Stomach (tissue), 4 donors: Measurements from ENCODE around the gene EGFL8.

ENCODE experiments used
- EP300 ChIP-seq: sonication (generic); formaldehyde crosslinking; IDR thresholded peaks from one replicate; pipeline ENCODE4 v1.6.1; 2017; ENCODE audit warnings: antibody characterized with exemption
- POLR2A ChIP-seq, 4 donors: fragments of 450-650 bp; IDR thresholded peaks; one replicate each; pipeline ENCODE4 v1.6.1; 2016; ENCODE audit warnings: antibody characterized with exemption in 4 of 4, control low read depth in 2 of 4, mild to moderate bottlenecking in 1 of 4, moderate library complexity in 1 of 4
- POLR2AphosphoS5 ChIP-seq, 3 donors: sonication (generic); formaldehyde crosslinking; IDR thresholded peaks; one replicate each; pipeline ENCODE4 v1.6.1; 2016; ENCODE audit warnings: antibody characterized with exemption in 3 of 3
- TF ChIP-seq, protein P1 (sequence below), 7 experiments: fragments of 450-650 bp in 4 of 7; fragments of 200-600 bp in 3 of 7; sonication (generic) in 3 of 7; IDR thresholded peaks; one replicate each; pipeline ENCODE4 v1.5.1; 2016 to 2019; ENCODE audit warnings: antibody characterized with exemption in 7 of 7, control low read depth in 2 of 7, mild to moderate bottlenecking in 1 of 7

GRCh38 chr6:32126880-32127279 is 37.5 kb upstream of the EGFL8 start:
- TF ChIP-seq, protein P1, sequence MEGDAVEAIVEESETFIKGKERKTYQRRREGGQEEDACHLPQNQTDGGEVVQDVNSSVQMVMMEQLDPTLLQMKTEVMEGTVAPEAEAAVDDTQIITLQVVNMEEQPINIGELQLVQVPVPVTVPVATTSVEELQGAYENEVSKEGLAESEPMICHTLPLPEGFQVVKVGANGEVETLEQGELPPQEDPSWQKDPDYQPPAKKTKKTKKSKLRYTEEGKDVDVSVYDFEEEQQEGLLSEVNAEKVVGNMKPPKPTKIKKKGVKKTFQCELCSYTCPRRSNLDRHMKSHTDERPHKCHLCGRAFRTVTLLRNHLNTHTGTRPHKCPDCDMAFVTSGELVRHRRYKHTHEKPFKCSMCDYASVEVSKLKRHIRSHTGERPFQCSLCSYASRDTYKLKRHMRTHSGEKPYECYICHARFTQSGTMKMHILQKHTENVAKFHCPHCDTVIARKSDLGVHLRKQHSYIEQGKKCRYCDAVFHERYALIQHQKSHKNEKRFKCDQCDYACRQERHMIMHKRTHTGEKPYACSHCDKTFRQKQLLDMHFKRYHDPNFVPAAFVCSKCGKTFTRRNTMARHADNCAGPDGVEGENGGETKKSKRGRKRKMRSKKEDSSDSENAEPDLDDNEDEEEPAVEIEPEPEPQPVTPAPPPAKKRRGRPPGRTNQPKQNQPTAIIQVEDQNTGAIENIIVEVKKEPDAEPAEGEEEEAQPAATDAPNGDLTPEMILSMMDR (IDR thresholded peaks at IDR 0.05), result no peak
- TF ChIP-seq POLR2AphosphoS5 (IDR thresholded peaks at IDR 0.05), result no peak
- no peak for TF ChIP-seq POLR2A (IDR thresholded peaks at IDR 0.05)
- TF ChIP-seq EP300, result no peak
